Glutamatergic neuron (in vitro differentiated cells): ENCODE measurements around the gene CSRNP3. TPM values are rescaled to one million over a fixed set of nuclear protein-coding genes. Genes with fewer than 3 reads are reported as not detected.

Source experiments
- DNase-seq: peaks from one replicate; pipeline ENCODE4 v3.0.0; 2022
- H3K27ac Mint-ChIP-seq: one replicate; pipeline ENCODE4 v1.8.0; 2020; ENCODE audit warnings: mild to moderate bottlenecking, mixed read lengths, inconsistent platforms; ENCODE audit not compliant: unreplicated experiment
- H3K27me3 Mint-ChIP-seq: one replicate; pipeline ENCODE4 v1.8.0; 2020; ENCODE audit warnings: mild to moderate bottlenecking, moderate library complexity, mixed read lengths, inconsistent platforms; ENCODE audit not compliant: unreplicated experiment
- H3K36me3 Mint-ChIP-seq: one replicate; pipeline ENCODE4 v1.8.0; 2020; ENCODE audit warnings: mild to moderate bottlenecking, mixed read lengths, inconsistent platforms; ENCODE audit not compliant: unreplicated experiment
- H3K4me1 Mint-ChIP-seq: one replicate; pipeline ENCODE4 v1.8.0; 2020; ENCODE audit warnings: mild to moderate bottlenecking, low read depth, mixed read lengths, inconsistent platforms; ENCODE audit not compliant: unreplicated experiment
- H3K4me3 Mint-ChIP-seq: one replicate; pipeline ENCODE4 v1.8.0; 2020; ENCODE audit warnings: mild to moderate bottlenecking, mixed read lengths, inconsistent platforms; ENCODE audit not compliant: unreplicated experiment
- H3K9me3 Mint-ChIP-seq: one replicate; pipeline ENCODE4 v1.8.0; 2020; ENCODE audit warnings: mild to moderate bottlenecking, moderate library complexity, mixed read lengths, inconsistent platforms; ENCODE audit not compliant: unreplicated experiment
- CTCF ChIP-seq: fragments of 200-600 bp; sonication (generic); IDR thresholded peaks from one replicate; pipeline ENCODE4 v1.5.0; 2021; ENCODE audit not compliant: partially characterized antibody, unreplicated experiment
- total RNA-seq: library from RNA; stranded (reverse); fragmentation: NEBNext Ultra II Directional; extraction: Animal tissue kit (Norgen Biotek cat#: 25700); gene quantifications from one replicate; pipeline ENCODE4 v1.2.1, GENCODE V29; 2021; ENCODE audit not compliant: unreplicated experiment

The CSRNP3 gene
- total RNA-seq, 1 donor from 2014 or later, result 23.0 TPM

GRCh38 chr2:165681841-165682240 is 212.3 kb downstream of the CSRNP3 start:
- H3K27ac Mint-ChIP-seq, result no peak overlapping the region
- TF ChIP-seq CTCF, result no peak
- no peak for DNase-seq
- H3K9me3 Mint-ChIP-seq, result peaks cover 2% of the 10 kb centered on the region
- H3K36me3 Mint-ChIP-seq, result peaks cover 5% of the 10 kb centered on the region
- H3K4me3 Mint-ChIP-seq, result no peak overlapping the region
- no peaks in the 10 kb centered on the region for H3K27me3 Mint-ChIP-seq
- peaks cover 11% of the 10 kb centered on the region for H3K4me1 Mint-ChIP-seq

GRCh38 chr2:165682546-165682945 is 213.0 kb downstream of the CSRNP3 start:
- no peak for TF ChIP-seq CTCF
- H3K27me3 Mint-ChIP-seq, result no peaks in the 10 kb centered on the region
- no peak for DNase-seq
- H3K4me1 Mint-ChIP-seq, result peaks cover 17% of the 10 kb centered on the region
- H3K9me3 Mint-ChIP-seq, result peaks cover 2% of the 10 kb centered on the region
- H3K27ac Mint-ChIP-seq, result no peak overlapping the region
- H3K4me3 Mint-ChIP-seq, result no peak overlapping the region
- H3K36me3 Mint-ChIP-seq, result peaks cover 5% of the 10 kb centered on the region

GRCh38 chr2:165686800-165687199 is 217.3 kb downstream of the CSRNP3 start:
- no peak for DNase-seq
- H3K27me3 Mint-ChIP-seq, result no peaks in the 10 kb centered on the region
- H3K4me3 Mint-ChIP-seq, result no peak overlapping the region
- TF ChIP-seq CTCF, result no peak
- H3K9me3 Mint-ChIP-seq, result no peaks in the 10 kb centered on the region
- no peaks in the 10 kb centered on the region for H3K36me3 Mint-ChIP-seq
- H3K4me1 Mint-ChIP-seq, result peaks cover 17% of the 10 kb centered on the region
- no peak overlapping the region for H3K27ac Mint-ChIP-seq

GRCh38 chr2:165687426-165688002 is 218.0 kb downstream of the CSRNP3 start:
- Mint-ChIP-seq H3K27ac (no peak overlapping the region), H3K27me3 (no peaks in the 10 kb centered on the region), H3K4me1 (peaks cover 15% of the 10 kb centered on the region), H3K4me3 (no peak overlapping the region), H3K9me3 (peaks cover 2% of the 10 kb centered on the region), H3K36me3 (no peaks in the 10 kb centered on the region)
- TF ChIP-seq CTCF, result no peak
- no peak for DNase-seq

GRCh38 chr2:165691615-165692014 is 222.1 kb downstream of the CSRNP3 start:
- H3K27ac Mint-ChIP-seq, result no peak overlapping the region
- peaks cover 10% of the 10 kb centered on the region for H3K4me1 Mint-ChIP-seq
- peak; percentile 27 for DNase-seq
- no peaks in the 10 kb centered on the region for H3K27me3 Mint-ChIP-seq
- no peaks in the 10 kb centered on the region for H3K36me3 Mint-ChIP-seq
- H3K4me3 Mint-ChIP-seq, result no peak overlapping the region
- TF ChIP-seq CTCF, result no peak
- peaks cover 2% of the 10 kb centered on the region for H3K9me3 Mint-ChIP-seq
